GM12878 (cell line): ENCODE data around the gene TRIM32.

Experiments
- GATAD2B ChIP-seq: fragments of 450-650 bp; conservative IDR thresholded peaks from 2 replicates; pipeline ENCODE4 v1.6.1; 2017; ENCODE audit warnings: low read depth, mild to moderate bottlenecking, moderate library complexity
- SIN3A ChIP-seq: IDR thresholded peaks from 2 replicates; pipeline ENCODE4 v1.6.1; 2012; ENCODE audit warnings: low read depth, low read length, improper control_type of control experiment
- YY1 ChIP-seq: IDR thresholded peaks from 2 replicates; pipeline ENCODE4 v1.6.1; 2011; ENCODE audit warnings: low read depth, mild to moderate bottlenecking, low read length
- TF ChIP-seq, protein P1 (sequence below): IDR thresholded peaks from 2 replicates; pipeline ENCODE4 v1.6.1; 2012; ENCODE audit warnings: low read depth, low read length, improper control_type of control experiment
- TF ChIP-seq, protein P2 (sequence below): IDR thresholded peaks from 2 replicates; pipeline ENCODE4 v1.6.1; 2011; ENCODE audit warnings: borderline replicate concordance, low read depth, mild to moderate bottlenecking, moderate library complexity, mixed read lengths, low read length; ENCODE audit not compliant: insufficient read depth; ENCODE audit errors: extremely low read length

DNA sequence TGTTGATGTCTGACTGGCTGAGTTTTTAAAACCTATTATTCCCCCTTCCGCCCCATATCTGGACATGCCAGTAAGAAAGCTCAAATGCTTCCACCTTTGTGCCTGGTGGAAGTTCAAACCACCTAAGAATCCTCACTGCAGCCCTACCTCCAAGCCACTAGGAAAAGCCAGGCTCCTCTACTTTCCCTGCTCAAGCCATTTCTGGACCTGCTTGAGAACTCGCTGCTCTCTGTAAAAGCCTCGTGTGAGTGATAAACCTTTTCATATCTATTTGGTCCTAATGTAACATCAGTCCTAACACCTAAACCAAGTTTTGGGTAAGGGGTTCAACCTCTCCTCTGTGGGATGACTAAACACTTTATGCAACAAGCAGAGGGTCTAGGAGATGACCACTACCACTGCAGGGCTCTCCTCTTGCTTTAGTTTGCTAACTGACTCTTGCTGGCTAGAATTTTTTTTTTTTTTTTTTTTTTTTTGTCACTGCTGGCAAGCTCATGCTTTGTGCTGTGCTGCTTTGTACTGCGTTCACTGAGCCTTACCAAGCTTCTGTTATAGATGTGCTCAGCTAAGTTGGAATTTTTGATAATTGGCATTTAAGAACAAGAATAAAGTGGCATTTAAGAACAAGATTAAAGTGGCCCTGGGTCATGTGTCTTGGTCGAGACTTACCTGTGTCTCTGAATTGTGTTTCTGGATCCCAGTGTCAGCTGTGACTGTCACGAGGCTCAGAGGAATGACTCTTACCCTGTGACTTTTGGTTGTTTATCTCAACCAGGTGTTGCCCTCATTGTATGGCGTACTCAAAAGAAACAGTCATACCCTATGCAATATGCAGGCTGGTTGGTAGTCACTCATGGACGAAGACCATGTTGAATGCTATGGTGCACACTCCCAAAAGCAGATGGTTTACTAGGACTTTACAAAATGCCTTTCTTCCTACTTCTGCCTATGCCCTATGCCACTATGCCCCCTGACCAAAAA is 19.5 kb downstream of the TRIM32 start:
- TF ChIP-seq, protein P1, sequence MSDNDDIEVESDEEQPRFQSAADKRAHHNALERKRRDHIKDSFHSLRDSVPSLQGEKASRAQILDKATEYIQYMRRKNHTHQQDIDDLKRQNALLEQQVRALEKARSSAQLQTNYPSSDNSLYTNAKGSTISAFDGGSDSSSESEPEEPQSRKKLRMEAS = no peak
- TF ChIP-seq, protein P2, sequence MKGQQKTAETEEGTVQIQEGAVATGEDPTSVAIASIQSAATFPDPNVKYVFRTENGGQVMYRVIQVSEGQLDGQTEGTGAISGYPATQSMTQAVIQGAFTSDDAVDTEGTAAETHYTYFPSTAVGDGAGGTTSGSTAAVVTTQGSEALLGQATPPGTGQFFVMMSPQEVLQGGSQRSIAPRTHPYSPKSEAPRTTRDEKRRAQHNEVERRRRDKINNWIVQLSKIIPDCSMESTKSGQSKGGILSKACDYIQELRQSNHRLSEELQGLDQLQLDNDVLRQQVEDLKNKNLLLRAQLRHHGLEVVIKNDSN = no peak
- TF ChIP-seq SIN3A = no peak
- no peak for TF ChIP-seq YY1
- TF ChIP-seq GATAD2B = no peak
